NCI-H1092 treated with DMSO at 0.1 percent for 48 hours (cell line): ENCODE measurements around the gene PTPN21.
"Not testable (repeated sequence)": the region's sequence is repeated elsewhere in the genome, so short reads cannot be mapped to it uniquely, and the experiment has no call there.

Experiments
- DNase-seq: peaks from one replicate; lab custom pipeline; 2025; lab: John Stamatoyannopoulos, UW

The PTPN21 gene

GRCh38 chr14:88551980-88552431, 2.8 kb downstream of the PTPN21 start:
- DNase-seq = no peak

GRCh38 chr14:88551094-88551870, 3.5 kb downstream of the PTPN21 start:
- peak; percentile 89 for DNase-seq

- DNase-seq = no peak
These were observed 4.7 kb downstream of the PTPN21 start for GRCh38 chr14:88550078-88550477.

DNA sequence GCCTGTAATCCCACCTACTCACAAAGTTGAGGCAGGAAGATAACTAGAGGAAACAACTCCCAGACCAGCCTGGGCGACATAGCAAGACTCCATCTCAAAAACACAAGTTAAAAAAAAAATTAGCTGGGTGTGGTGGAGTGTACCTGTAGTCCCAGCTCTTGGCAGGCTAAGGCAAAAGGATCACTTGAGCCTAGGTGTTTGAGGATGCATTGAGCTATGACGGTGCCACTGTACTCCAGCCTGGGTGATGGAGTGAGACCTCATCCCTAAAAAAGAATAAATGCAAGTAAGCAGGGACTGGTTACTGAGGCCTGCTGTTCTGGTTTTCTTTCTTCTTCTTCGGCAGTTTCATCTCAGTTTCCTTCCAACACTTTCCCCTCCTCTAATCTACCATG, 7.4 kb downstream of the PTPN21 start:
- DNase-seq = no peak

GRCh38 chr14:88546621-88547385, 8.0 kb downstream of the PTPN21 start:
- no peak for DNase-seq

- DNase-seq = no peak
These were observed 9.6 kb downstream of the PTPN21 start for GRCh38 chr14:88545256-88545655.

GRCh38 chr14:88542857-88543795, 11.7 kb downstream of the PTPN21 start:
- DNase-seq = no peak

GRCh38 chr14:88541324-88541723, 13.5 kb downstream of the PTPN21 start:
- no peak for DNase-seq

GRCh38 chr14:88535813-88536212, 19.0 kb downstream of the PTPN21 start:
- DNase-seq = no peak

- no peak for DNase-seq
These were observed 19.7 kb downstream of the PTPN21 start for GRCh38 chr14:88535149-88535548.

- DNase-seq = no peak
These were observed 21.7 kb downstream of the PTPN21 start for GRCh38 chr14:88533064-88533602.

DNA sequence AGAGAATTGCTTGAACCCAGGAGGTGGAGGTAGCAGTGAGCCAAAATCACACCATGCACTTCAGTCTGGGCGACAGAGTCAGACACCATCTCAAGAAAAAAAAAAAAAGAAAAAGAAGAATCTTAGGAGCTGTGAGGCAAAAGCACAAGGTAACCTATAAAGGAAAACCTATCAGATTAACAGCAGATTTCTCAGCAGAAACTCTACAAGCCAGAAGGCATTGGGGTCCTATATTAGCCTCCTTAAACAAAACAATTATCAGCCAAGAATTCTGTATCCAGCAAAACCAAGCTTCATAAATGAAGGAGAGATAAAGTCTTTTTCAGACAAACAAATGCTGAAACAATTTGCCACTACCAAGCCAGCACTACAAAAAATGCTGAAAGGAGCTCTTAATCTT, 24.9 kb downstream of the PTPN21 start:
- not testable (repeated sequence) for DNase-seq

DNA sequence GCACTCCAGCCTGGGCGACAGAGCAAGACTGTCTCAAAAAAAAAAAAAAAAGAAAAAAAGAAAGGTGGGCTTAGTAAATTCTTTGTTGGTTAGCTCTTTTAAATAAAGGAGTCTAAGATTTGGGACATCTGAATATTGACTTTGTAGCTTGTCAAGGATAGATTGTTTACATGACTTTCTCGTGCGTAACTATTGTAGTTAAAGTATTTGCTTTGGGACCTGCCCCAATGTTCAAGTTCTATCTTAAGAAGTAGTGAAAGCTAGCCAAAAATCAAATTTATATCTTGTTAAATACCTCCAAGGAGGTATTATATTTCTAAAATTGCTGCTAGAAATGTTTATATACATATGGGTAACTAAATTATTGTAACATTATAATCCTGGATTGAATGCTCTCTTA, 32.4 kb downstream of the PTPN21 start:
- no peak for DNase-seq

DNA sequence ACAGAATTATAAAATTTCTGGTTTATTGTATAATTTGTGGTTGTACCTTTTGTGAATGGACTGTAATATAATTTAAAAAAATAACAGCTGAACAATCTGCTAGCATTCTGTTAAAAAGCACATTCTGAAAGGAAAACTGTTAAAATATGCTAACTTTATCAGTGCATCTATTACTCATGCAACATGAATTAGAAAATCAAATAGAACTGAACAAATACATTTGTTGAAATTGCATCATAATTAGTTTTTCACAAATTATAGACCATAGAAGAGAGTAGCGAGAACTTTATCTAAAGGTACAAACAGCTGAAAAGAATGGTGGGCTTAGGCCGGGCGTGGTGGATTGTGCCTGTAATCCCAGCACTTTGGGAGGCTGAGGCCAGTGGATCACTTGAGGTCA, 33.0 kb downstream of the PTPN21 start:
- DNase-seq = no peak

DNA sequence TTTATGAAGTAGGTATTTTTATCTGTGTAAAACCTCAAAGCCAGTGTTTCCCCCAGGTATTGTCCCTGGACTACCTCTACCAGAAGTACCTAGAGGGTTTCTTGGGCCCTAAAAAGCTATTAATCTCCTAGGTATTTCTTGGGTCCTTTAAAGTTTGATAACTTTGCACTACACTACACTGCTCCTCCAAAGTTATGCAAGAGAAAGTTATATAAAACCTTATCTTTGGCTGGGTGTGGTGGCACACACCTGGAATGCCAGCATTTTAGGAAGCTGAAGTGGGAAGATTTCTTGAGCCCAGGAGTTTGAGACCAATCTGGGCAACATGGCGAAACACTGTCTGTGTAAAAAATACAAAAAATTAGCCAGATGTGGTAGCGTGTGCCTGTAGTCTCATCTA, 34.9 kb downstream of the PTPN21 start:
- no peak for DNase-seq

DNA sequence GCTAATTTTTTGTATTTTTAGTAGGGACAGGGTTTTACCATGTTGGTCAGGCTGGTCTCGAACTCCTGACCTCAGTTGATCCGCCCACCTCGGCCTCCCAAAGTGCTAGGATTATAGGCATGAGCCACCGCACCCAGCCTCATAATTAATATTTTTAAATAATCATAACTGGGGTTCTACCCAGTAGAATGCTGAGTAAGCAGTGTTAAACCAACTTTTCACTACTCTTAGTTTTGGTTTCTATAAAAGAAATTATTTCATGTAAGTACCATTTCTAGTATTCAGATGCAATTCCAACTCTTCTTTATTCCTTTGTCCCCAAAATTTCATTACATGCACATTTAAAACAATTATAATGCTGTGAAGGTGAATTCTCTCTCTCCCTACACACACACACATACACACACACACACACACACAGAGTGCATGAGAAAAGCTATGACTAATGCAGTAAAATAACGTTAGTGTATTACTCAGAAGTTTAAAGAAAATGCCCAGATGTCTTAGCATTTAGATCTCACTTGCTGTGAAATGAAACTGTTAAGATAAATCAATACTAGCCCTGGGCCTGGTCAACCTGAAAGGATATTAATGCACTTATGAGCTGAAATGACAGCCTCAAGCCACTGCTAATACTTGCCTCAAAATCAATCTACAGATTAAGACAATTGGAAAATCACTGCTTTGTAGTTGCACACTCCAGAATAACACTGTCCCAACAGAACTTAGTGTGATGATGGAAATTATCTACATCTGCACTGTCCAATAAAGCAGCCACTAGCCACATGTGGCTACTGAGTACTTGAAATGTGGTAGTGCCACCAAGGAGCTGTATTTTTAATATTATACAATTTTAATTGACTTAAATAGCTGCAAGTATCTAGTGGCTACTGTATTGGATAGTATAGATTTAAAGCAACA, 36.0 kb downstream of the PTPN21 start:
- no peak for DNase-seq

DNA sequence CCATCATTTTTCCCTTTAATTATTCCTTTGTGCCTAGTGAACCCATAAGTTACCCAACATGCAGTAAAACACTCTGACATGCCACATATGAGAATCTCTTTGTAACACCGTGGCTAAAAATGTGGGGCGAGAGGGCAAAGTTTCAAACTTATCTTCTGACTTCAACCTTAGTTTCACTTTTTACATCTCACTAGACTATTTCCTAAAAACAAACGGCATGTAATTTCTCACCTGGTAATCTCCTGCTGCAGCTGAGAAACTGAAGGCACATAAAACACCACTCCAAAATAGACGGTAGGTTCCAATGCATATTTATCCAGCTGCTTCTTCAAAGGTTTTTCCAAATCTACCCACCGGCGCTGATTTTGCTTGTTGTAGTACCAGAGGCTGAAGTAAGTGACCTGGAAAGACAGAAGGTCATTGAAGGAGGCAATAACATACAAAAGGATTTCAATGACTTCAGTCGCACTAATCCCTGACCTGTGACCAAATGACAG, 37.9 kb downstream of the PTPN21 start:
- peak; percentile 57 for DNase-seq

DNA sequence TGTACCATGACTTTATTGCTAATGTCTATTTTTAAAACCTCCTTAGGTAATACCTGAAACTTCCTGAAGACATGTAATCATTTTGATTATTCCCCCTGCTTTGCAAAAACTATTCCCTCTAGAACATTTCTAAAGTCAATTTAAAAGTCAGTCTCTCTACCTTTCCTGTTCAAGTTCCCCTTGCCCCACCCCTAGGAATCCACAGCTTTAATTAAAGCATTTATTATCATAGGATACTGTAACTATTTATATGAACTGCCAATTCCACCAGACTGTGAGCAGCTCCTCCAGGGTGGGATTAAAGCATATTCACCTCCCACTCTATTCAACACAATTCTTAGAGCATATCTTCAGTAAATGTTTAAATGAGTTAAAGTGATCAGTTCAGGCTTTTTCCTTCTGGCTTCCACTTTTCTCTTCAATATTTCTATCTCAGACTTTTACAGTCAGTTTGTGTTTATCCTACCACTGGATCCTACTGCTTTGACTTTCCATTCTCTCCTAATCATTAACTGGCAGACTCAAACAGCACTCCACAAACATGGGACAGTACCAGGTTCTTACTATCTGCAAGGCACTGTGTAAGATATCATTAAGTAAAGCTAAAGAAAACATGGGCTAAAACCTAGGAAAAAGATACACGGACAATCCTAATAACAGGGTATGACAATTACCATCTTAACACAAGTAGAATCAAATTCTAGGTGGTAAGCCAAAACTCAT, 39.1 kb downstream of the PTPN21 start:
- DNase-seq = no peak

DNA sequence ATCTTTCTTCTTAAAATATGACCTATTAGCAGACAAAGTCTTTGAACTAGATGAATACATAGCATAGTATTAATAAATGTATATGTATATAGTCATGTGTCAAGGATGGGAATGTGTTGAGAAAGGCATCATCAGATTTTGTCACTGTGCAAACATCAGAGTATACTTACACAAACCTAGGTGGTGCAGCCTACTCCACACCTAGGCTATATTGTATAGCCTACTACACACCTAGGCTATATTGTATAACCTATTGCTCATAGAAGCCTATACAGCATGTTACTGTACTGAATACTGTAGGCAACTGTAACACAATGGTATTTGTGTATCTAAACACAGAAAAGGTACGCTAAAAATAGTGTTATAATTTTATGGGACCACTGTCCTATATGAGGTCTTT, 47.6 kb downstream of the PTPN21 start:
- DNase-seq = no peak

GRCh38 chr14:88505621-88506020, 49.2 kb downstream of the PTPN21 start:
- peak; percentile 10 for DNase-seq
